Heart right ventricle (tissue), 16 donors: ENCODE results near the gene NAPB. TPM values are rescaled to one million over a fixed set of nuclear protein-coding genes. Genes with fewer than 3 reads are reported as not detected.

ENCODE experiments used
- ATAC-seq, 8 donors: fragments of 200-7000 bp; cut with Tn5 transposase; one replicate each; pipeline ENCODE4 v1.9.1; 2020; ENCODE audit warnings: mild to moderate bottlenecking in 8 of 8, moderate library complexity in 8 of 8, moderate number of reproducible peaks in 1 of 8
- DNase-seq, 2 donors: peaks; one replicate each; pipeline ENCODE4 v3.0.0-alpha.2; 2020
- H3K27ac ChIP-seq, 10 donors: fragments of 200-600 bp; sonication (generic) in 2 of 10; one replicate each; pipeline versions ENCODE4 v1.5.0 to v1.8.0; 2020 to 2022; ENCODE audit warnings: mild to moderate bottlenecking in 3 of 10
- H3K27me3 ChIP-seq, 7 donors: fragments of 200-600 bp; one replicate each; pipeline ENCODE4 v1.8.0; 2021 to 2022; ENCODE audit warnings: mild to moderate bottlenecking in 2 of 7
- H3K36me3 ChIP-seq, 9 donors: fragments of 200-600 bp; sonication (generic) in 1 of 9; one replicate each; pipeline versions ENCODE4 v1.5.0 to v1.8.0; 2020 to 2022; ENCODE audit warnings: mild to moderate bottlenecking in 2 of 9
- H3K4me1 ChIP-seq, 9 donors: fragments of 200-600 bp; sonication (generic) in 1 of 9; one replicate each; pipeline versions ENCODE4 v1.5.0 to v1.8.0; 2020 to 2022; ENCODE audit warnings: mild to moderate bottlenecking in 4 of 9
- H3K4me3 ChIP-seq, 10 donors: fragments of 200-600 bp; sonication (generic) in 2 of 10; one replicate each; pipeline versions ENCODE4 v1.5.0 to v1.8.0; 2020 to 2022; ENCODE audit warnings: mild to moderate bottlenecking in 7 of 10, moderate library complexity in 2 of 10
- H3K9me3 ChIP-seq, 11 donors: fragments of 200-600 bp in 10 of 11; sonication (generic) in 2 of 11; one replicate each; pipeline versions ENCODE4 v1.5.0 to v1.8.0; 2013 to 2022; ENCODE audit warnings: mild to moderate bottlenecking in 2 of 11, control low read depth in 1 of 11, moderate library complexity in 1 of 11
- WGBS, 2 donors: extraction: QIAGEN DNeasy Blood & Tissue Kit; methylation state at CpG; one replicate each; pipeline ENCODE4 v1.1.7; 2013; ENCODE audit warnings: inconsistent platforms in 1 of 2; 5-methylcytosine and 5-hydroxymethylcytosine counted together
- intact Hi-C, 10 donors: fragments of 100-400 bp; cut with DNase I; formaldehyde crosslinking; loops; one replicate each; pipeline versions ENCODE4 v1.11.1 to v1.14.2; 2022
- polyA plus RNA-seq, 2 donors: library from polyadenylated mRNA; stranded (reverse); fragments of 200-250 nt; gene quantifications; one replicate each; pipeline ENCODE4 v1.2.3, GENCODE V29; 2013
- total RNA-seq, 10 donors: library from RNA; stranded (reverse); fragmentation: NEBNext Ultra II Directional in 3 of 10; extraction: Animal tissue kit (Norgen Biotek cat#: 25700) in 3 of 10; gene quantifications; one replicate each; pipeline versions ENCODE4 v1.2.1 to v1.2.4, GENCODE V29; 2021 to 2023
- TF ChIP-seq, protein P1 (sequence below), 9 donors: fragments of 200-600 bp; sonication (generic) in 2 of 9; IDR thresholded peaks; one replicate each; pipeline versions ENCODE4 v1.5.0 to v1.8.0; 2021 to 2022; ENCODE audit warnings: antibody characterized with exemption in 9 of 9, mild to moderate bottlenecking in 5 of 9, moderate library complexity in 1 of 9
- donor health status: Arrhythmogenic right ventricular cardiomyopathy.
- donor health status: ischemic (EF 13 %, LVEDD 7.1; RV severe dilation, severe dysfunction).
- donor health status: healthy with polysubstance abuse.
- donor health status: DM: no; HTN: yes; CAD: no.
- donor health status: DM: no; HTN: no; CAD: no.
- donor health status: ischemic (EF 25% LVEDD 6.9; RV normal size, moderate dysfunction).
- donor health status: ischemic (EF 25% LVEDD 5.7; RV mildly dilated, moderate dysfunction).
- donor health status: healthy.
- donor health status: DM: yes; HTN: yes; CAD: no.
- donor health status: Ischemic cardiomyopathy.
- donor health status: ischemic (EF 35%, LVEDD 5.7; RV mildly dilated, moderate dysfunction).
- donor health status: nonischemic (EF 11% LVEDD 7.7; RV severe dilation, severe dysfunction).
- donor health status: DM: yes; HTN: yes; CAD: no.
- donor health status: PGD.
- donor health status: ischemic (EF 29% LVEDD 5.4; RV normal size, mild dysfunction).
- donor health status: nonischemic (EF 23%, LVEDD 6.1; RV moderate dilation, normal function).

Gene NAPB
- total and polyA plus RNA-seq, 12 donors: 2.1 to 7.2 (median 5.9) TPM

DNA sequence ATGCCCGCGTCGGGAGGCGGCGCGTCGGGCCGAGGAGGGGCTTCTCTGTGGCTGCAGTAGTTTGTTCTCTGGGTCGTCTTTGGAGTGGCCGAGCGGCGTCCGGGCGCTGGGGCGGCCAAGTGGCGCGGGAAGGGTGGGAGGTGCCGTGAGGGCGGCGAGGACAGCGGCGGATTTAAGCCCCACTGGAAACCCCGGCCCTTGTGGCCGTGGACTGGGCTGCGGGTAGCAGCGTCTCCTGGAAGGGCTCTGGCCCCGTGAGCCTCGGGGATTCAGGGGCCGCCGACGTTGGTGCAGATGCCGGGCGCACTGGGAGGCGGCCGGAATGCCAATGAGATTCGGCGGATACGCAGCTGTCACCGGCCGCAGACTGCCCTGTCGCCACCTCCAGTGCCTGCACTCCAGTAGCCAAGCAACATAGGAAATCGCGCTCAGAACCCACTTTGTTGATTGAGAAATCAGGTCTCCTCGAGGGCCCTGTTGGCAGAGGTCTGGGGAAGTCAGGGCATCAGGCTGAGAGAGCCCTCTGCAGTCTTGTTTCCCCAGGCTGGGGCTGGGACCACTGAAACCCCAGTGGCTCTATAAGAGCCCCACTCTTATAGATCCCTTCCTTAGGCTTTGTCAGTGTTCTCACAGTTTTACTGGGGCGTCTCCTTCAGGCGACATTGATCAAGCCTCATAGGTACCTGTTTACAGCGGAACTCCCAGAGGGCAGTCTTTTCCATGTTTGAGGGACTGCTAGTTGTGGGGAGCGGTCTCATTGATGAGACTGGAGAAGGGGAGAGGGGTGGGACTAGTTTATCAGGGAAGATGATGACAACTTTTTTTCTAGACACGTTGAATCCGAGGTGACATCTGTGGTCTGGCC lies 58.7 kb downstream of the NAPB start:
- intact Hi-C loops: loop anchor here in 7 of 10 donors (5.0 to 10.0 kb wide), 5 partner anchors 52 to 272 kb away; partner anchors contain the start of genes NAPB (in 4 of the 7), CST3 (in 2 of the 7) and CST9 (in 1 of the 7)
- Histone ChIP-seq H3K4me1 (peaks cover 11 to 81% (median 58%) of the 10 kb centered on the region in 9 donors), H3K4me3 (peak overlapping the region; percentile 64 to 93 (median 87)), H3K27ac (peak overlapping the region; percentile 85 to 100 (median 100)), H3K9me3 (no peaks in the 10 kb centered on the region), H3K36me3 (peaks cover 0 to 35% (median 12%) of the 10 kb centered on the region in 9 donors), H3K27me3 (no peaks in the 10 kb centered on the region)
- DNase-seq (peak in 1 of 2 donors; percentile 34), ATAC-seq (peak in 7 of 8 donors; percentile 0 to 19 (median 2))
- WGBS, 2 donors: 2% methylated on average over 50 of the region's 50 CpGs
- TF ChIP-seq, protein P1, sequence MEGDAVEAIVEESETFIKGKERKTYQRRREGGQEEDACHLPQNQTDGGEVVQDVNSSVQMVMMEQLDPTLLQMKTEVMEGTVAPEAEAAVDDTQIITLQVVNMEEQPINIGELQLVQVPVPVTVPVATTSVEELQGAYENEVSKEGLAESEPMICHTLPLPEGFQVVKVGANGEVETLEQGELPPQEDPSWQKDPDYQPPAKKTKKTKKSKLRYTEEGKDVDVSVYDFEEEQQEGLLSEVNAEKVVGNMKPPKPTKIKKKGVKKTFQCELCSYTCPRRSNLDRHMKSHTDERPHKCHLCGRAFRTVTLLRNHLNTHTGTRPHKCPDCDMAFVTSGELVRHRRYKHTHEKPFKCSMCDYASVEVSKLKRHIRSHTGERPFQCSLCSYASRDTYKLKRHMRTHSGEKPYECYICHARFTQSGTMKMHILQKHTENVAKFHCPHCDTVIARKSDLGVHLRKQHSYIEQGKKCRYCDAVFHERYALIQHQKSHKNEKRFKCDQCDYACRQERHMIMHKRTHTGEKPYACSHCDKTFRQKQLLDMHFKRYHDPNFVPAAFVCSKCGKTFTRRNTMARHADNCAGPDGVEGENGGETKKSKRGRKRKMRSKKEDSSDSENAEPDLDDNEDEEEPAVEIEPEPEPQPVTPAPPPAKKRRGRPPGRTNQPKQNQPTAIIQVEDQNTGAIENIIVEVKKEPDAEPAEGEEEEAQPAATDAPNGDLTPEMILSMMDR (IDR thresholded peaks at IDR 0.05): no peak

GRCh38 chr20:23361476-23362391 lies 59.6 kb downstream of the NAPB start, which contains the start of gene GZF1:
TSS of gene GZF1 (plus strand) at chr20:23362182. CDS start at chr20:23364384, 2,202 bp downstream.
- intact Hi-C loops: loop anchor here in 7 of 10 donors (5.0 to 10.0 kb wide), 5 partner anchors 53 to 273 kb away; partner anchors contain the start of genes NAPB (in 4 of the 7), CST3 (in 2 of the 7) and CST9 (in 1 of the 7)
- H3K36me3 ChIP-seq: peaks cover 0 to 26% (median 12%) of the 10 kb centered on the region in 9 donors
- TF ChIP-seq, protein P1 (IDR thresholded peaks at IDR 0.05): peak in 5 of 9 donors; percentile 2 to 35 (median 13)
- H3K27ac ChIP-seq: peak within 1 kb of the TSS; percentile 97 to 100 (median 100)
- ATAC-seq (peak; percentile 85 to 95 (median 90)), DNase-seq (peak; percentile 97 to 99)
- peaks cover 9 to 81% (median 58%) of the 10 kb centered on the region in 9 donors for H3K4me1 ChIP-seq
- peak within 1 kb of the TSS; percentile 64 to 93 (median 87) for H3K4me3 ChIP-seq
- no peaks in the 10 kb centered on the region for H3K9me3 ChIP-seq
- H3K27me3 ChIP-seq: no peaks in the 10 kb centered on the region
- WGBS, 2 donors: 0 to 1% methylated on average over 80 to 114 of the region's 114 CpGs

GRCh38 chr20:23361119-23361475 lies 60.2 kb downstream of the NAPB start:
- peaks cover 0 to 21% (median 12%) of the 10 kb centered on the region in 9 donors for H3K36me3 ChIP-seq
- no peak for DNase-seq
- ATAC-seq: no peak
- no peaks in the 10 kb centered on the region for H3K9me3 ChIP-seq
- intact Hi-C loops: loop anchor here in 7 of 10 donors (5.0 to 10.0 kb wide), 5 partner anchors 54 to 274 kb away; partner anchors contain the start of genes NAPB (in 4 of the 7), CST3 (in 2 of the 7) and CST9 (in 1 of the 7)
- peaks cover 8 to 81% (median 52%) of the 10 kb centered on the region in 9 donors for H3K4me1 ChIP-seq
- H3K27ac ChIP-seq: peak overlapping the region; percentile 97 to 100 (median 100)
- 1 to 2% methylated on average over 8 of the region's 8 CpGs for WGBS, 2 donors
- no peaks in the 10 kb centered on the region for H3K27me3 ChIP-seq
- peak overlapping the region; percentile 50 to 93 (median 87) for H3K4me3 ChIP-seq
- TF ChIP-seq, protein P1 (IDR thresholded peaks at IDR 0.05): no peak
